Nephron progenitor cell (in vitro differentiated cells): Measurements from ENCODE around the gene RBM5.
A peak's percentile ranks its signal among the peaks of the same experiment; 100 is the strongest.

Source experiments
- DNase-seq: peaks from one replicate; pipeline ENCODE4 v3.0.0; 2021
- H3K27ac Mint-ChIP-seq: 2 replicates; pipeline ENCODE4 v1.8.0; 2021; ENCODE audit warnings: mild to moderate bottlenecking, moderate library complexity, mixed read lengths
- H3K27me3 Mint-ChIP-seq: 2 replicates; pipeline ENCODE4 v1.8.0; 2021; ENCODE audit warnings: mild to moderate bottlenecking, low read depth, mixed read lengths; ENCODE audit not compliant: poor library complexity
- H3K36me3 Mint-ChIP-seq: 2 replicates; pipeline ENCODE4 v1.8.0; 2021; ENCODE audit warnings: low read depth, mixed read lengths
- H3K4me1 Mint-ChIP-seq: 2 replicates; pipeline ENCODE4 v1.8.0; 2021; ENCODE audit warnings: mixed read lengths
- H3K4me3 Mint-ChIP-seq: 2 replicates; pipeline ENCODE4 v1.8.0; 2021; ENCODE audit warnings: mild to moderate bottlenecking, moderate library complexity, mixed read lengths
- H3K9me3 Mint-ChIP-seq: 2 replicates; pipeline ENCODE4 v1.8.0; 2021; ENCODE audit warnings: mild to moderate bottlenecking, moderate library complexity, mixed read lengths
- CTCF ChIP-seq: fragments of 200-600 bp; sonication (generic); IDR thresholded peaks from 2 replicates; pipeline ENCODE4 v1.5.0; 2021; ENCODE audit warnings: antibody characterized with exemption

Gene RBM5

GRCh38 chr3:50126287-50127211 is 37.8 kb downstream of the RBM5 start:
- no peak overlapping the region for H3K4me3 Mint-ChIP-seq
- H3K27me3 Mint-ChIP-seq: peaks cover 12% of the 10 kb centered on the region
- H3K9me3 Mint-ChIP-seq: no peaks in the 10 kb centered on the region
- TF ChIP-seq CTCF: no peak
- DNase-seq: no peak
- peaks cover 64% of the 10 kb centered on the region for H3K4me1 Mint-ChIP-seq
- no peaks in the 10 kb centered on the region for H3K36me3 Mint-ChIP-seq
- no peak overlapping the region for H3K27ac Mint-ChIP-seq

- Mint-ChIP-seq H3K4me3 (no peak overlapping the region), H3K27ac (no peak overlapping the region), H3K36me3 (no peaks in the 10 kb centered on the region), H3K9me3 (no peaks in the 10 kb centered on the region), H3K27me3 (peaks cover 12% of the 10 kb centered on the region), H3K4me1 (peaks cover 57% of the 10 kb centered on the region)
- DNase-seq: no peak
- TF ChIP-seq CTCF: no peak
Measured at GRCh38 chr3:50127251-50127691, 38.6 kb downstream of the RBM5 start.

GRCh38 chr3:50128001-50128400 is 39.3 kb downstream of the RBM5 start:
- H3K4me1 Mint-ChIP-seq: peaks cover 52% of the 10 kb centered on the region
- no peak for DNase-seq
- no peak overlapping the region for H3K4me3 Mint-ChIP-seq
- H3K9me3 Mint-ChIP-seq: no peaks in the 10 kb centered on the region
- H3K27ac Mint-ChIP-seq: no peak overlapping the region
- TF ChIP-seq CTCF: no peak
- peaks cover 12% of the 10 kb centered on the region for H3K27me3 Mint-ChIP-seq
- H3K36me3 Mint-ChIP-seq: no peaks in the 10 kb centered on the region

- DNase-seq: no peak
- peak overlapping the region; percentile 36 for H3K27ac Mint-ChIP-seq
- no peak for TF ChIP-seq CTCF
- H3K27me3 Mint-ChIP-seq: peaks cover 11% of the 10 kb centered on the region
- H3K4me3 Mint-ChIP-seq: no peak overlapping the region
- H3K36me3 Mint-ChIP-seq: no peaks in the 10 kb centered on the region
- H3K4me1 Mint-ChIP-seq: peaks cover 50% of the 10 kb centered on the region
- H3K9me3 Mint-ChIP-seq: no peaks in the 10 kb centered on the region
Measured at GRCh38 chr3:50130436-50130835, 41.7 kb downstream of the RBM5 start.

GRCh38 chr3:50132421-50133282 is 43.9 kb downstream of the RBM5 start:
- Mint-ChIP-seq H3K36me3 (no peaks in the 10 kb centered on the region), H3K9me3 (no peaks in the 10 kb centered on the region), H3K4me1 (peaks cover 51% of the 10 kb centered on the region), H3K27ac (no peak overlapping the region), H3K27me3 (peaks cover 11% of the 10 kb centered on the region), H3K4me3 (no peak overlapping the region)
- DNase-seq: no peak
- no peak for TF ChIP-seq CTCF
